GM12878 (cell line): ENCODE measurements around the gene MMP19.

Source experiments
- CEBPB ChIP-seq, 2 experiments: fragments of 150-350 bp in 1 of 2; IDR thresholded peaks; 2 replicates each; pipeline ENCODE4 v1.6.1; 2012 to 2014; ENCODE audit warnings: low read depth in 2 of 2, low read length in 2 of 2, borderline replicate concordance in 1 of 2, inconsistent platforms in 1 of 2
- CREB1 ChIP-seq: IDR thresholded peaks from 2 replicates; pipeline ENCODE4 v1.6.1; 2012; ENCODE audit warnings: low read depth, mild to moderate bottlenecking, inconsistent platforms
- ETV6 ChIP-seq, 2 experiments: fragments of 450-650 bp in 1 of 2; IDR thresholded peaks in 1 of 2; conservative IDR thresholded peaks in 1 of 2; 2 replicates each; pipeline ENCODE4 v1.6.1; 2014; ENCODE audit warnings: antibody characterized with exemption in 1 of 2, borderline replicate concordance in 1 of 2, low read depth in 1 of 2, mild to moderate bottlenecking in 1 of 2, moderate library complexity in 1 of 2
- JUNB ChIP-seq: IDR thresholded peaks from 2 replicates; pipeline ENCODE4 v1.6.1; 2016; ENCODE audit warnings: antibody characterized with exemption, mild to moderate bottlenecking
- PBX3 ChIP-seq: IDR thresholded peaks from 2 replicates; pipeline ENCODE4 v1.6.1; 2011; ENCODE audit warnings: mild to moderate bottlenecking, low read depth, low read length, moderate library complexity; ENCODE audit not compliant: insufficient replicate concordance

DNA sequence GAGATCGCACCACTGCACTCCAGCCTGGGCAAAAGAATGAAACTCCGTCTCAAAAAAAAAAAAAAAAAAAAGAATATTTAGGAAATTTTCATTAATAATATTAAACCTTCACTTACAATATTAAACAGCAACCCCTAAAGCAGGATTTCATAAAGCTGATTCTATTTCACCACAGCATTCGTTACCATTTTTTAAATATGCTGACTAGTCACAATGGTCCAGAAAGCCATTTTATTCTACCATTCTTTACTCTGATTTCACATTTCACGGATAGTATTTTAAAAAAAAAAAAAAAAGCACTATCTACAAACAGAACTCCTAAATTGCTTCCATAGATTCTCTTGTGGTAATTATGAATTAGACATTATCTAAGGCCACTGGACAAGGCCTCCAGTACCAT, 52.8 kb downstream of the MMP19 start:
- TF ChIP-seq ETV6 (conservative IDR thresholded peaks at IDR 0.05 in 1 of 2, IDR thresholded peaks at IDR 0.05 in 1 of 2; ENCODE audit: borderline replicate concordance in 1 of 2, low read depth in 1 of 2): no peak
- no peak for TF ChIP-seq CREB1
- TF ChIP-seq CEBPB (IDR thresholded peaks at IDR 0.05; ENCODE audit: borderline replicate concordance in 1 of 2, low read depth in 2 of 2, low read length in 2 of 2): no peak
- no peak for TF ChIP-seq JUNB
- no peak for TF ChIP-seq PBX3
